GM19099 (cell line): ENCODE measurements around the gene HHAT.

Source experiments
- POLR2A ChIP-seq: IDR thresholded peaks from 3 replicates; pipeline ENCODE4 v1.6.1; 2011; ENCODE audit warnings: low read depth; ENCODE audit not compliant: insufficient read length; ENCODE audit errors: extremely low read depth

HHAT gene

DNA sequence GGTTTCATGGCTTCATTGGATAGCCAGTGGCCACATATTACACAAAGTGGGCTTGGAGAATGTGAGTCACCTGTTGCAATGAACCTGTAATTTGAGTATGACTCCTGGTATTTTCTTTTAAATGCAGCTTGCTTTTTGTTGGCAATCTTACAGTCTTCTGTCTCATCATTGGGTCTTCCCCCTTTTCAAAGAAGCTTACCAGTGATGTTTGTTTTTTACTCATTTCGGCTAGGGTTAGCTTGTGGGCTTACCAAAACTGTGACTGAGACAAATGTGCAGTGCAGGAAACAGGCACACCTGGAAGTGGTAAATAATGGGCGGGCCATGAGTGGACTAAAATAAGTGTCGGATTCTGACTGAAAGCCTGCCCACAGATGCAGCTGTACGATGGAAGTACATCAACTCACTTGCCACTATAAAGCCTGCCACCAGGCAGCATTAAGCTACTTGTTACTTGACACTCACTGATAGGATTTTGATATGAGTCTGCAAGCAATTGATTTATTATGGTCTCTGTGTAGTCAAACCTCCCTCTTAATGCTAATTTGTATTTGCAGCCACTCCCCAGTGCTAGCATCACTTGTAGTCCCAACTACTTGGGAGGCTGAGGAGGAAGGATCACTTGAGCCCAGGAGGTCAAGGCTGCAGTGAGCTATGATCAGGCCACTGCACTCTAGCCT is 4.2 kb downstream of the HHAT start:
- TF ChIP-seq POLR2A, result no peak

GRCh38 chr1:210335001-210335400 is 6.3 kb downstream of the HHAT start:
- TF ChIP-seq POLR2A, result no peak

DNA sequence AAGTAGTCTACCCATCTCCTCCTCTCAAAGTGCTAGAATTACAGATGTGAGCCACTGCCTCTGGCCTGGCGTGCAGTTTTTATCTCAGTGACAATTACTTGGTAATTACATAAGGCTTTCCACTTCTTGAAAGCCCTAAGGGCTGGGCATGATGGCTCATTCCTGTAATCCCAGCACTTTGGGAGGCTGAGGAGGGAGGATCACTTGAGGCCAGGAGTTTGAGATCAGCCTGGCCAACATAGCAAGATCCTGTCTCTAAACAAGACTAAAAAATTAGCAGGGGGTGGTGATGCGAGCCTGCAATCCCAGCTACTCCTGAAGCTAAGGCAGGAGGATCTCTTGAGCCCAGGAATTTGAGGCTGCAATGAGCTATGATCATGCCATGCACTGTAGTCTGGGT is 7.7 kb downstream of the HHAT start:
- TF ChIP-seq POLR2A, result no peak

DNA sequence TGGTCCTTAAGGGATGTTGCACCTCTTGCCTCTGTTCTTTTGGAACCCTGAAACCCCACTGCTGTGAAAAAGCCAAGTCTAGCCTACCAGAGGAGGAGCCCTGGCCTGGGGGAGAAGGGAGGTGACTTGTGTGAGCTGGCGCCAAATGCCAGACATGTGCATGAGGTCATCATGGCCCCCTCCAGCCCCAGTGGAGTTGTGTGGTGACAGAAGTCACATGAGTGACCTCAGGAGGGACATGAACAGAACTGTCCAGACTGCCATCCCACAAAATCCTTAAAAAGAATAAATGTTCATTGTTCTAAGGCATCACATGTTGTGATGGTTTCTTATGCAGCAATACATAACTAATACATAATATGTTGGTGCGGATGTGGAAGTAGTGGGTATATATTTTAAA is 10.8 kb downstream of the HHAT start:
- TF ChIP-seq POLR2A, result no peak

GRCh38 chr1:210340311-210340710 is 11.6 kb downstream of the HHAT start:
- no peak for TF ChIP-seq POLR2A

DNA sequence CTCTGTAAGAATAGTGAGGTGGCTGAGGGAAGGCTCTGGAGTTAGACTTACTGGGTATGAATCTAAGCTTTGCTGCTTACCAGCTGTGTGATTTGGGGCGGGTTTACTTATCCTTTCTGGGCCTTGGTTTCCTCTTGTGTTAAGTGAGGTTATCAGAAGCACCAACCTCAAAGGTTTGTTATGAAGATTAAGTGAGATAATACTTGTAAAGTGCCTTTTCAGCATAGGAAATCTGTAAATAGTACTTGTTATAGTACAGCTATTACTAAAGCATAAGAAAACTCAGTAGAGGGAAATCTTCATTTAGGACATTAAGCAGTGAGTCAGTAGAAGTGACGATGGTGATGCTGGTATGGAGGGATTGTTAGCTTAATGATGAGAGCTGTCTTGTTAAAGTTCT is 12.1 kb downstream of the HHAT start:
- TF ChIP-seq POLR2A, result no peak

DNA sequence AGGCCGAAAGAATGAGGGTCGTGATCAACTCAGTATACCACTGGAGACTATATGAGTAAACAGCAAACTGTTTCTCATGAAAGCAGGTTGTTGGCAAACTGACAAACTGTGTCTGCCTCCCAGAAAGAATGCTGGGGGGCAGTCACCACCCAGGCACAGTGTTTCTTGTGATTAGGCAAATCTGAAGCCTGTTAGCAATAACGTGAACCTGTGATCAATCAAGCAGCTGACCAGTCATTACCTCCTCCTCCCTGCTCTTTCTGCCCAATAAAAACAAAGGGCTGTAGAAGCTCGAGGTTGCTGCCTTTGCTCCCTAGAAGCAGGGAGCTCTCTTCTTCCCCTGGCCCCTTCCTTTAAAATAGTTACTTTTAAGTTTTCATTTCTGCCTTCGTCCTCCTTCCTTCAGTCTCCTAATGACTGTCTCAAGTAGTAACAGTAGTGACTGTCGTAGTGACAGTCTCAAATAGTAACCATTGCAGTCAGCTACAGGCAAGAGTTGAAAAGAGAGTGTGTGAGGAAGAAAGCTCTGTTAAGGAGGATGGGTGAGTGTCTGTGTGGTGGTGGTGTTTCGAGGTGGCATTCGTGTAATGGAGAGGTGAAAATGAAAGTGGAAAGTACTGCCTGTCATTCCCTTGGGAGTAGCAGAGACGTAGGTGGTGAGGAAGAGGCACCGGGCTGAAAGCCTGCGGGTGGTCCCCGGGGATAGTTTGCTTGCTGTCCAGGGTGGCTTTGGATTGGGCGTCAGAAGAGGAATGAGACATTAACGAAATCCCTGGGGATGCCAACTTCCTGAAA is 14.5 kb downstream of the HHAT start:
- peak; percentile 23 for TF ChIP-seq POLR2A

DNA sequence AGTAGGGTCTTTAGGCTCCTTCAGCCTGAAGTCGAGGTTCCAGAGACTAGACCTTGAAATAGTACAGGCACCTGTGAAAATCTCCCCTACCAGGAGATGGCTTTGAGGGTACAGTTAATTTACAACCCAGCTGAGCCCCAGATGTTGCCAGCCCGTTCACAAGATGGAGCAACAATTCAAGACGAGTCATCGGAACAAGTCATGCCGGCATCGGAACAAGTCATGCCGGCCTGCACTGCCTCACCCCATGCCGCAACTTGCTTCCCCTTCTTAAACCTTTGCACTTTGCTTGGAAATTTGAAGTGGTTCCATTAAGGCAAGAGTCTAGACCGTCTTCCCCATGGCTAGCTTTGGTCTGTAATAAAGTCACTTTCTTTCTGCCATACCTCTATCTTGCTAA is 16.0 kb downstream of the HHAT start:
- TF ChIP-seq POLR2A, result no peak

DNA sequence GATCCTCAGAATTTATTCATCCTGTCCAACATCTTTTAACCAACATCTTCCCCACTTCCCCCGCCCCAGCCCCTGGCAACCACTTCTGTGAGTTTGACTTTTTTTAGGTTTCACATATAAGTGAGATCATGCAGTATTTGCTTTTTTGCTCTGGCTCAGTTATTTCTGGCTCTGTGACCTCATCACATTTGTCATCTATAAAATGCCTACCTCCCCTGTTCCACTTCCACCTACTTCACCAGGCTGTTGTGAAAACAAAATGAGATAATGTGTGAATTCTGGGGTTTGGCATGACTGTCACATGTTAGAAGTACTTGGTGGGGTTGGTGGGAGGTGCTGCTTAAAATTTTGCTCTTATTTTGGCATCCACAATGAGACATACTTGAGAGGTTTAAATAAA is 18.4 kb downstream of the HHAT start:
- TF ChIP-seq POLR2A, result no peak

DNA sequence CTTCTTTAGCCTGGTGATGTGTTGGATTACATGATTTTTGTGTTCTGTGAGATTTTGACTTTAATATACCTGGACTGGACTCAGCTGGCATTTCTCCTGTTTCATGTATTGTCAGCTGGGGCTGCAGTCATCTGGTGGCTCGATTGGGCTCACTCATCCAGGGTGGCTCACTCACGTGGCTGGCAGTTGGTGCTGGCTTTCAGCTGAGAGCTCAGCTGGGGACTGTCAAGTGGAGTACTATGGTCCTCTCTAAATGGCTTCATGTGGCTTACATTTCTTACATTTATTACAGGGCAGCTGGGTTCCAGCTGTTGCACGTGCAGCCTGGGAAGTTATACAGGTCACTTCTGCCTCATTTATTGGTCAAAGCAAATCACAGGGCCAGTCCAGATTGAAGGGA is 22.8 kb downstream of the HHAT start:
- TF ChIP-seq POLR2A, result no peak

DNA sequence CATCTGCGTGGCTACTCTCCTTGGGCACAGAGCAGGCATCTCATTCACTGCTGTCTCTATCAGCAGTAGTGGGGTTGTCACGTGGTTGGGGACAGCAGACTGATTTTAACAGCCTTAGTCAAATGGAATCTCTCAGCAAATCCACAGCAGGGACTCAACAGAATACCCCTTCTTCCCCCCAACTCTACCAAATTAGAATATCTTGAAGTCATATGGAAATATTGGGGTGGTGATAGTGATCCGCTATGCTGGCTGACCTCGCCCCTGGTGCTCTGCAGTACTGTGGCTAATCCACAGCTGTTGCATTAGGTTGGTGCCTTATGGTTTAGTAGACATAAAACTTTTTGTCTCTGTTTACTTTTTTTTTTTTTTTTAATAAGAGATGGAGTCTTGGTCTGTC is 23.9 kb downstream of the HHAT start:
- TF ChIP-seq POLR2A, result no peak

DNA sequence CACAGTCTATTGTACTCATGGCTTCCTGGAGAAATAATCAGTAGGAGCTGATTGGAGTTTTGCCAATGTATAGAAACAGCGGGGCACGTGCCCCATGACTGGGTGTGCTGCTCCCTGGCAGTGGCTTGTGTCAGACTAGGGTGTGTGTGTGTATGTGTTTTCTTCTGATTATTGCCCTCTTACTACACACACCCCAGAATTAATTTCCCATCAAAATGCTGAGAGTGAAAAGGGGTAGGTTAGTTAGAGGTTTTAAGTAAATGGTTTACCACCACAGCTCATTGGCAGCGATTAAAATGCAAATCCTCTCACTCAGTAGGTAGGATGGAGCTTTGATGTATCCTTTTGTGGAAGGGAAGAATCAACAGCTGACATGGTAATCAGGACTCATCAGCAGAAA is 29.9 kb downstream of the HHAT start:
- TF ChIP-seq POLR2A, result no peak

DNA sequence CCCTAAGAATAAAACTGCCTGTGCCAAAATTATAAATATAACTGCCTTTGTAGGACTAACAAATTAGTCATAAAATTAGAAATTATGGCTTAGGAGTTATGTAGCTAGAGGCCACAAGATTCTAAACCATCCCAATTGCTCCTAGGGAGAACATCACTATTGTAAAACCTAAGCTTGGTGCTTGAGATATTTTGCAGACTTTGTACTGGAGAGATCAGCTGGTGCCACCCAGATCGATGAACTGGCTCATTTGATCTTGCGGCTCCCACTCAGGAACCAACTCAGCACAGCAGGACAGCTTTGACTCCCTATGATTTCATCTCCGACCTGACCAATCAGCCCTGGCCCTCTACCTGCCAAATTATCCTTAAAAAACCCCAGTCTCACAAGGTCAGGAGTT is 30.6 kb downstream of the HHAT start:
- no peak for TF ChIP-seq POLR2A

GRCh38 chr1:210360852-210361477 is 32.3 kb downstream of the HHAT start:
- no peak for TF ChIP-seq POLR2A

DNA sequence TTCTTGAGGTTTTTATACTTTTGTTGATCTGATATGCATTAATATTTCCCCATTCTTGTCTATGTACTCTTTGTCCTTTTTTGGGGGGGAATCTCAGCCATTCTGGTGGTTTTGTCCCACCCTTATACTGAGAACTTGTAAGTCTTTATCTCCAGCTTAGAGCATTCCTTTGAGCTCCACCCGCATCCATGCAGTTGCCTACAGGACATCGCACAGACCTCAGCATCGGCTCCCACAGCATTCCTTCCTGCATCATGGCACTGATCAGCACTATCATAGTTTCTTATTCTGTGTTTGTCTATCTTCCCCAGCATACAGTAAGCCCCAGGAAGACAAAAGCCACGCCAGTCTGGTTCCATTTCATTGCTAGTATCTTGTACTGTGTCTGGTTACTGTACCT is 33.0 kb downstream of the HHAT start:
- no peak for TF ChIP-seq POLR2A

GRCh38 chr1:210362526-210362925 is 33.8 kb downstream of the HHAT start:
- no peak for TF ChIP-seq POLR2A
